BE2C (cell line): Measurements from ENCODE around the gene LRIT1.
A peak's percentile ranks its signal among the peaks of the same experiment; 100 is the strongest.

Experiments
- DNase-seq: peaks from one replicate; pipeline ENCODE4 v3.0.0-alpha.2; 2020
- H3K27me3 ChIP-seq: fragments of 250-450 bp; sonication (Bioruptor Pico); 2 replicates; pipeline ENCODE4 v1.5.1; 2020; ENCODE audit warnings: mild to moderate bottlenecking
- H3K36me3 ChIP-seq: fragments of 250-450 bp; sonication (Bioruptor Pico); 2 replicates; pipeline ENCODE4 v1.5.1; 2020; ENCODE audit warnings: mild to moderate bottlenecking
- H3K4me1 ChIP-seq: fragments of 250-450 bp; sonication (Bioruptor Pico); 2 replicates; pipeline ENCODE4 v1.5.1; 2020
- H3K4me3 ChIP-seq: 2 replicates; pipeline ENCODE4 v1.5.1; 2011; ENCODE audit warnings: low read depth, low read length
- H3K9me3 ChIP-seq: fragments of 250-450 bp; sonication (Bioruptor Pico); 2 replicates; pipeline ENCODE4 v1.5.1; 2020
- CTCF ChIP-seq: IDR thresholded peaks from 2 replicates; pipeline ENCODE4 v1.5.1; 2012; ENCODE audit warnings: mild to moderate bottlenecking, low read depth, low read length

Gene LRIT1

GRCh38 chr10:84193846-84194423 is 47.4 kb downstream of the LRIT1 start:
- Histone ChIP-seq H3K9me3 (no peaks in the 10 kb centered on the region), H3K4me3 (peak overlapping the region; percentile 43), H3K27me3 (peaks cover 4% of the 10 kb centered on the region), H3K36me3 (no peaks in the 10 kb centered on the region), H3K4me1 (no peaks in the 10 kb centered on the region)
- no peak for DNase-seq
- TF ChIP-seq CTCF: no peak

GRCh38 chr10:84193327-84193726 is 48.0 kb downstream of the LRIT1 start:
- H3K4me1 ChIP-seq: no peaks in the 10 kb centered on the region
- no peaks in the 10 kb centered on the region for H3K36me3 ChIP-seq
- no peak for DNase-seq
- TF ChIP-seq CTCF: no peak
- no peaks in the 10 kb centered on the region for H3K9me3 ChIP-seq
- peaks cover 4% of the 10 kb centered on the region for H3K27me3 ChIP-seq
- H3K4me3 ChIP-seq: no peak overlapping the region

- DNase-seq: no peak
- no peak for TF ChIP-seq CTCF
- H3K36me3 ChIP-seq: no peaks in the 10 kb centered on the region
- H3K27me3 ChIP-seq: peaks cover 4% of the 10 kb centered on the region
- no peaks in the 10 kb centered on the region for H3K4me1 ChIP-seq
- H3K4me3 ChIP-seq: no peak overlapping the region
- H3K9me3 ChIP-seq: no peaks in the 10 kb centered on the region
Observed at GRCh38 chr10:84191106-84191505, 50.2 kb downstream of the LRIT1 start.

- TF ChIP-seq CTCF: no peak
- no peaks in the 10 kb centered on the region for H3K9me3 ChIP-seq
- H3K36me3 ChIP-seq: no peaks in the 10 kb centered on the region
- H3K4me3 ChIP-seq: no peak overlapping the region
- no peak for DNase-seq
- H3K4me1 ChIP-seq: no peaks in the 10 kb centered on the region
- peaks cover 4% of the 10 kb centered on the region for H3K27me3 ChIP-seq
Observed at GRCh38 chr10:84190621-84191020, 50.7 kb downstream of the LRIT1 start.

GRCh38 chr10:84188815-84189214 is 52.5 kb downstream of the LRIT1 start:
- Histone ChIP-seq H3K27me3 (peaks cover 2% of the 10 kb centered on the region), H3K4me3 (no peak overlapping the region), H3K4me1 (no peaks in the 10 kb centered on the region), H3K9me3 (no peaks in the 10 kb centered on the region), H3K36me3 (no peaks in the 10 kb centered on the region)
- no peak for DNase-seq
- TF ChIP-seq CTCF: no peak

- Histone ChIP-seq H3K27me3 (no peaks in the 10 kb centered on the region), H3K4me3 (no peak overlapping the region), H3K9me3 (no peaks in the 10 kb centered on the region), H3K36me3 (no peaks in the 10 kb centered on the region), H3K4me1 (no peaks in the 10 kb centered on the region)
- no peak for TF ChIP-seq CTCF
- no peak for DNase-seq
Observed at GRCh38 chr10:84185526-84186175, 55.7 kb downstream of the LRIT1 start.
